ENCODE data around the gene POU4F2.

DNA sequence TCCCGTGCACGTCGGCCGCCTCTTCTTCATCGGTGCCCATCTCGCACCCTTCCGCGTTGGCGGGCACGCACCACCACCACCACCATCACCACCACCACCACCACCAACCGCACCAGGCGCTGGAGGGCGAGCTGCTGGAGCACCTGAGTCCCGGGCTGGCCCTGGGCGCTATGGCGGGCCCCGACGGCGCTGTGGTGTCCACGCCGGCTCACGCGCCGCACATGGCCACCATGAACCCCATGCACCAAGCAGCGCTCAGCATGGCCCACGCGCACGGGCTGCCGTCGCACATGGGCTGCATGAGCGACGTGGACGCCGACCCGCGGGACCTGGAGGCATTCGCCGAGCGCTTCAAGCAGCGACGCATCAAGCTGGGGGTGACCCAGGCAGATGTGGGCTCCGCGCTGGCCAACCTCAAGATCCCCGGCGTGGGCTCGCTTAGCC lies 1.4 kb downstream of the POU4F2 start:
- TF ChIP-seq, protein P1, sequence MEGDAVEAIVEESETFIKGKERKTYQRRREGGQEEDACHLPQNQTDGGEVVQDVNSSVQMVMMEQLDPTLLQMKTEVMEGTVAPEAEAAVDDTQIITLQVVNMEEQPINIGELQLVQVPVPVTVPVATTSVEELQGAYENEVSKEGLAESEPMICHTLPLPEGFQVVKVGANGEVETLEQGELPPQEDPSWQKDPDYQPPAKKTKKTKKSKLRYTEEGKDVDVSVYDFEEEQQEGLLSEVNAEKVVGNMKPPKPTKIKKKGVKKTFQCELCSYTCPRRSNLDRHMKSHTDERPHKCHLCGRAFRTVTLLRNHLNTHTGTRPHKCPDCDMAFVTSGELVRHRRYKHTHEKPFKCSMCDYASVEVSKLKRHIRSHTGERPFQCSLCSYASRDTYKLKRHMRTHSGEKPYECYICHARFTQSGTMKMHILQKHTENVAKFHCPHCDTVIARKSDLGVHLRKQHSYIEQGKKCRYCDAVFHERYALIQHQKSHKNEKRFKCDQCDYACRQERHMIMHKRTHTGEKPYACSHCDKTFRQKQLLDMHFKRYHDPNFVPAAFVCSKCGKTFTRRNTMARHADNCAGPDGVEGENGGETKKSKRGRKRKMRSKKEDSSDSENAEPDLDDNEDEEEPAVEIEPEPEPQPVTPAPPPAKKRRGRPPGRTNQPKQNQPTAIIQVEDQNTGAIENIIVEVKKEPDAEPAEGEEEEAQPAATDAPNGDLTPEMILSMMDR (conservative IDR thresholded peaks at IDR 0.05; ENCODE audit: low read length): no peak
- TF ChIP-seq EZH2phosphoT487 (IDR thresholded peaks at IDR 0.05; ENCODE audit: borderline replicate concordance): no peak

Measured in Loucy (cell line).